Fibroblast of skin of left quadriceps (primary cell): Measurements from ENCODE around the gene NOTCH3.

Source experiments
- DNase-seq, 2 experiments: peaks; one replicate each; pipeline ENCODE4 v3.0.0-alpha.2; 2013; ENCODE audit warnings: low read depth in 2 of 2

Gene NOTCH3

DNA sequence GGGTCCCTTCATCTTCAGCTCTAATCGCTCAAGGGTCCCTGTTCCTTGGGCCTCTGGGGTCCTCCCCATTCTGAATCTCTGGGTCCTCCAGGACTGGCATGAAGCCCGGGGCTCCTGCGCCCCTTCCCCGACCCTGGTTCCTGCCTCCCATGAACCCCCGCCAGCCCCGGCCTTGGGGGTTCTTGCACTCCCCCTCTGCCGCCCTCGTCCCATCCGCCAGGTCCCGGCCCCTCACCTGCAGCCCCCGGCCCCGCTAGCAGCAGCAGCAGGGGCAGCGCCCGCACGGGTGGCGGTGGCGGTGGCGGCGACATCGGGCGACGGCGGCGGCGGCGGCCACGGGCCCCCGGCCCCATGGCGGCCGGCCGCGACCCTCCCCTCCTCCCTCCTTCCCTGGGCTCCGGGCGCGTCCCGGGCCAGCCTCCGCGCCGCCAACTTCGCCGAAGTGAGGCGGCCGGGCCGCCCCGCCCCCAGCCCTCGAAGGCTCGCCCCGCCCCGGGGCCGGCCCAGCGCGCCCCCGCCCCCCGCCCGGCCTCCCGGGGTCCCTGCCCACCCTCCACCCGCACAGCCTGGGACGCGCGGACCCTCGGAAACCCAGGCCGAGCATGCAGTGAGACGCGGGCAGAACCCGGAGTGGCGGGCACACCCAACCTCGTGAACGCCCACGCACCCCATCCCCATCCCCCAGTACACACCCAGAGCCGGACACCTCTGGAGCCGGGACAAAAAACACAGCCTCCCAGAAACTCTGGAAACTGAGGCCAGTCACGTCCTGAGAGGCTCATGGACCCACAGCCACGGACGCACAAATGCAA is at the start of gene NOTCH3:
Gene NOTCH3, minus strand, starts transcription at position 443 of the 812 bp plus-strand sequence. Its CDS starts 90 bp downstream, at position 353.
- no peak for DNase-seq

GRCh38 chr19:15250640-15250993 is 49.8 kb upstream of the NOTCH3 start:
- DNase-seq: no peak

DNA sequence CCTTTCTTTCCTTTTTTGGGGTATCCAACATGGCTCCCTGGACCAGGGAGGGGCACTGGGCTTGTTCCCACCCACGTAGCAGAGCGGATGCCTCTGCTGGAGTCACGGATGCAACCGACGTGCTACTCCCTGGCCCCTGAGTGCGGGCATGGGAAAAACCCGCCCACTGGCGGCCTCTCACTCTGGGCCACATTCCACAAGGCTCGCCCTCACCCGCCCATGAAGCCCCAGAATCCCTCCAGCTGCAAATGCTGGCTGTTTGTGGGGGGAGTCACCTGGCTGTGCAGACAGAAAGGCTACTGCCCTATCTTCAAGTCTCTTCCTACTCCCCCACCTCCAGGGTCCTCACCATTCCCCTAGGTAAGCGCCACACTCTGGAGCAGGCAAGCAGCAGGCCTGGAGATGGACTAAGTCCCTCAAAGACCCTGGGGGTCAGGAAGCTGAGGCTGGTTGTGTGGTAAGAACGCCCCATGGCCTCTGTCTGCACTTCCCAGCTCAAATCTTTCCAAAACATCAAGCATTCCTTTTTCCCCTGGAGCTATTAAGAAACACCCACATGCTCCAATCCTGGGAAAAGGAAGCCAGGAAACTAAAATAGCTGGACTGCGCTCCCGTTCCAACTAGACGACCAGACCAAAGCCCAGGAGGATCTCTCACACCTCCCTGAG is 49.3 kb upstream of the NOTCH3 start:
- peak in 1 of 2 experiments; percentile 46 for DNase-seq

DNA sequence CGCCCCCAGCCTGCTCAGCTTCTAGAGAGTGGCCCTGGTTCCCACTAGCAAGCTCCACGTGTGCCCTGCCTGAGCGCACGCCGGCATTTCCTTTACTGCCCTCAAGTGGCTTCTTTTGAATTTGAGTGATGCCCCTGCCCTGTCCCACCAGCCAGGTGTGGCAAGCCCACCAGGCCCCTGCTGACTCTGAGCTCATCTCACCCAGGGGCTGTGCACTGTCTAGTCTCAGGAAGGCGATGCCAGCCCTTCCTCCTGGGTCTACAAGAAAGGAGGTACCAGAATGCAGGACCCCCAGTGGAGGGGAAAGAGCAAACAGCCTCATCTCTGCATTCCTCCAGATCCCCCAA is 48.7 kb upstream of the NOTCH3 start:
- no peak for DNase-seq

DNA sequence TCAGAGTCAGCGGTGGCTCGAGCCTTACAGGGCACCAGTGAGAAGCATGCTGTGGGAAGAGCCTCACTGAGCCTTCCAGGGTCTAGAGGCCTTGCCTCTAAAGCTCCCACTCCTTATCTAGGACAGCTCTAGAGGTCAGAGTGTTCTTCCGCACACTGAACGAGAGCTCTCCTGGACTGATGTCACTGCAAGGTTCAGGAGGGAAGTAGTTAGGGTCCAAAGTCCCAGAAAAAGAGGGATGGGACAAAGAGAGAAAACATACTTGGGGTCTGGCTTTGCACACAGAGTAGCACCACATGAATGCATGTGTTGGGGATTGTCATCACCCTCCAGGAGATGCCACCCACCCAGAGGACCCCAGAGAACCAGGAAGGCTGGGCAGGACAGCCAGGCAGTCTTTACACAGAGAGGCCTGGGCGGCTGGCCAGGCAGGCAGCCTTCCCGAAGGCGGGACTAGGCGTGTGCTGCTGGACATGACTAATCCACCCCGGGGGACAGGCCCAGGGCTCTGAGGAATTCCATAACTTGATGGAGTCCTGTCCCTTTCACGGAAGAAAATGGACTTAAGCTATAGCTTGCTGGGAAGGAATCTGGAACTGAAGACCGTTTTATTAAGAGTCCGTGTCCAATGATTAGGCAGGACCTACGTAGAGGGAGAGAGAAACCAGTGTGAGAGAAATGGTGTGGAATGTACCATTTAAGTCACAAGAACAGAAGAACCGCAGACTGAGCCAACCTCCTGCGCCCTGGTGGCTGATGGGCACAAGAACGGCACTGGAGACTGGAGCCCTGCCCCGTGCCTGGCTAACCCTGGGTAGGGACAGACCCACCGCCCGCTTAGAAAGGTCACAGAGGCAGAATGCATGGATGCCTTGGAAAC is 48.1 kb upstream of the NOTCH3 start:
- peak in 1 of 2 experiments; percentile 59 for DNase-seq

DNA sequence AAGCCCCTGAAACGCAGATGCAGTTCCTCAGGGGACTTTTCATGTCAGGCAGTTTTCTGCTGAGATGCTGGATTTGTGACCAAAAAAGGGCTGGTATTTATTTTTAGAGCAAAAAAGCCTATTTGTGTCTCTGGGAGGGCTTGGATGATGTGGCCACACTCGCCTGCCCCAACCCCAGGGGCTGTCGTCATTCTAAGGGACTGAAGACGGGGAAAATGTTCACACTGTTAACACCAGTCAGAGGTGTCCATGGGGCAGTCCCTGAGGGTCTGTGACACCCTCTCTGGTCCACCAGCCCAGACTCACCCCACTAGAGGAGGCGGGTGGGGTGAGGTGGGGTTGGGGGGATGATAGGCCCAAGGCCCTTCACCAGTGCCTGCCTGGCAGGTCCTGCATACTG is 47.3 kb upstream of the NOTCH3 start:
- no peak for DNase-seq

GRCh38 chr19:15247107-15248014 is 46.6 kb upstream of the NOTCH3 start:
- no peak for DNase-seq

DNA sequence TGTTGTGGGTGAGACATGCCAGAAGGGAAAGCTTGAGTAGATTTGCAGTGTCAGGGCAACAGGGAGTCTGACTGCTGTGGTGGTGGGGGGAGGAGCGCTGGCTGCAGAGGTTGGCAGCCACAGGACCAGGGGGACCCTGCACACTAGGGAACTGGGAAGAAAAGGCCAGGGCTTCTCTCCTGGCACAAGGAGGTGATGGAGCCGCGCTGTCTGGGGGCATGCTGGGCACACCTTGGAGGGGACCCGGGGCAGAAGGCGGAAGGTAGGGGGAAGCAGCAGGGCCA is 45.3 kb upstream of the NOTCH3 start:
- DNase-seq: no peak

GRCh38 chr19:15245370-15246197 is 44.8 kb upstream of the NOTCH3 start:
- DNase-seq: no peak

DNA sequence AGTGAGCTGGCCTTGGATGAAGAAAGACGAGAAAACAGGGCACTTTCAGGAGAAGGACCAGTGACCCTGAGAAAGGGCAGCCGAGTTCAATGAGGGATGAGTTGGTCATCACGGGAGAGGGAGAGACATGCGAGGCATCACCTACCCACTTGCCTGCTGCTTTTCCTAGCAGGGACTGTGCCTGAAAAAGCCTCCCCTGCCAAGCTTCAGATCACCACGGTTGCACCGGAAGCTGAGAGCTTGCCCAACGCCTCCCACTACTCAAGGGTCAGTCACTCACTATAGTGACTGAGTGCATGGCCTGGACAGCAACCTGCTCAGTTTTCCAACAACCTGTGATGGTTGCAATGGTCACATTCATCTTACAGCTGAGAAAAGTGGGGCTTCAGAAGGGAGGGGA is 44.0 kb upstream of the NOTCH3 start:
- DNase-seq: no peak

DNA sequence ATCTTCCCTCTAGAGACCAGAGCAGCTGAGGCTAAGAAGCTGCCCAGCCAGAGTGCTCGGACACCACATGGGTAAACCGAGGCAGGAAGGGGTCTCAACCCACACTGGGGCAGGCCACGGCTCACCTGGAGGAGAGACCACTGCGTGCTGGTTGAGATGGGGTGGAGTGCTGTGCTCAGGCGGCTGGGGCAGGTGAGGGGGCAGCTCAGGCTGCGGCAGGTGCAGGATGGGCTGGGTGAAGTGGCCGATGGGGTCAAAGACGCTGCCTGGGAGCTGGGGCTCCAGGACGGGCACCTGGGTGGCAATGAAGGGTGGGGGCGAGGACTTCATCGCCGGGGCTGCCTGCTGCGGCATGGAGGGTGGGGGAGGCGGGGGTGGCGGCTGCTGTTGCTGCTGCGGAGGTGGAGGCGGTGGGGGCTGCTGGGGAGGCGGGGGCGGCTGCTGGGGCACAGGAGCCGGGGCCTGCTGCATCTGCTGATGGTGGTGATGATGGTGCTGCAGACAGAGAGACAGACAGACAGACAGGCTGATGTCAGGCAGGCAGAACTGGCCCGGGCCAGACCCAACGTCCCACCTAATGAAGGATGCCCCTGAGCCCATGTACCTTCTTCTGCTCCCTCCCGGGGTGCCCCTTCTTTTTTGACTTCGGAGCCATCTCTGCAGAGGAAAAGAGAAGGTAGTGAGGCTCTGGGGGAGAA is 43.5 kb upstream of the NOTCH3 start:
- DNase-seq: no peak

GRCh38 chr19:15243236-15243957 is 42.6 kb upstream of the NOTCH3 start:
- no peak for DNase-seq

DNA sequence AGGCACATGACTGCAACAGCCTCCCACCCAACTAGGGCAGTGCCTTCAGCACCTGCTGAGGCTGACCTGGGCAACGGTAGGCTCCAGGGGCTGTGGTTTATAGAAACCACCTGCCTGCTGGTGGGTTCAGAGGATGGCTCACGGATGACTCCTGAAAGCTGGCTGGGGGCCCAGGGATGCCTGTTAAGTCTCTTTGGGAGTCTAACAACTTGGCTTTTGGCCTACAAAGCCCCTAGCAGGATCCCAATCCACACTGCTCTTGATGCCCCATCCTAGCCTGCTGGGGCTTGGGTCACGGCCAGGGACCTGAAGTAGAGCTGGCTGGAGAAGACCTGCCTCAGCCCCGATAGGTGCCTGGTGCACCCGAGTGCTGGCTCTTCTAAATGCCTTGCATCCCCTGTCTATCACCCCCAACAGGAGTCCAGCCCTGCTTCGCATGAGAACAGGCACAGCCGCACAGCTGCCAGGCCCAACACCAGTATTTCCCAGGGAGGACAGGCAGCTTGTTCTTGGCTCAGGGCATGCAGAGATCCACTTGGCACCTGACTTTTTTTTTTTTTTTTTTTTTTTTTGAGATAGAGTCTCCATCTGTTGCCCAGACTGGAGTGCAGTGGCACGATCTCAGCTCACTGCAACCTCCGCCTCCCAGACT is 40.6 kb upstream of the NOTCH3 start:
- DNase-seq: no peak

DNA sequence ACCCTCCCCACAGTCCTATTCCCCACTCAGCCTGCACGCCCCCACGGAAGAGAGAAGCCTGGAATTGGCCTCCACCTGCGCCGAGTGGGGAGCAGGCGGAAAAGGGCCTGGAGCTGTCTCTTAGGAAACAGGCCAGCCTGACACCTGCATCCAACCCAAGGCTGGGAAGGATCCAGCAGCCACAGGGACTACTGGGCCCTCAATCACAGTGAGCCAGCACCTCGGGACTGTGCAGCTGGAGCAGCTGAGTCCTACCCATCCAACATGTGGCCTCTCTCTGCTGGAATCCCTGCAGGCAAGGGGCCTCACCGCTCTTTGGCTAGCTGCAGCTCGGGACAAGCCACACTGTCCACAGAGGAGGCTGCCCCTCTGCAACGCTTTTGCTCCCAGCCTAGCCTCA is 39.7 kb upstream of the NOTCH3 start:
- no peak for DNase-seq

GRCh38 chr19:15239337-15239949 is 38.6 kb upstream of the NOTCH3 start:
- no peak for DNase-seq

- no peak for DNase-seq
Observed at GRCh38 chr19:15238639-15239155, 37.9 kb upstream of the NOTCH3 start.

GRCh38 chr19:15237759-15238638 is 37.2 kb upstream of the NOTCH3 start:
- no peak for DNase-seq
